ENCODE data around the gene RCAN1.
"Not testable (repeated sequence)": the region's sequence is repeated elsewhere in the genome, so short reads cannot be mapped to it uniquely, and the experiment has no call there.

DNA sequence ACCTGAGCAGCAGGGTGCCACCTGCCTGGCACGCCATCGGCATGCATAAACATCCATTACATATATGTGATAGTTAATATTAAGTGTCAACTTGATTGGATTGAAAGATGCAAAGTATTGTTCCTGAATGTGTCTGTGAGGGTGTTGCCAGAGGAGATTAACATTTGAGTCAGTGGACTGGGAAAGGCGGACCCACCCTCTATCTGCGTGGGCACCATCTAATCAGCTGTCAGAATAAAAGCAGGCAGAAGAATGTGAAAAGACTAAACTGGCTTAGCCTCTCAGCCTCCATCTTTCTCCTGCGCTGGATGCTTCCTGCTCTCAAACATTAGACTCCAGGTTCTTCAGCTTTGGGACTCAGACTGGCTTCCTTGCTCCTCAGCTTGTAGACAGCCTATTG lies 10.0 kb downstream of the RCAN1 start:
- TF ChIP-seq, protein P1, sequence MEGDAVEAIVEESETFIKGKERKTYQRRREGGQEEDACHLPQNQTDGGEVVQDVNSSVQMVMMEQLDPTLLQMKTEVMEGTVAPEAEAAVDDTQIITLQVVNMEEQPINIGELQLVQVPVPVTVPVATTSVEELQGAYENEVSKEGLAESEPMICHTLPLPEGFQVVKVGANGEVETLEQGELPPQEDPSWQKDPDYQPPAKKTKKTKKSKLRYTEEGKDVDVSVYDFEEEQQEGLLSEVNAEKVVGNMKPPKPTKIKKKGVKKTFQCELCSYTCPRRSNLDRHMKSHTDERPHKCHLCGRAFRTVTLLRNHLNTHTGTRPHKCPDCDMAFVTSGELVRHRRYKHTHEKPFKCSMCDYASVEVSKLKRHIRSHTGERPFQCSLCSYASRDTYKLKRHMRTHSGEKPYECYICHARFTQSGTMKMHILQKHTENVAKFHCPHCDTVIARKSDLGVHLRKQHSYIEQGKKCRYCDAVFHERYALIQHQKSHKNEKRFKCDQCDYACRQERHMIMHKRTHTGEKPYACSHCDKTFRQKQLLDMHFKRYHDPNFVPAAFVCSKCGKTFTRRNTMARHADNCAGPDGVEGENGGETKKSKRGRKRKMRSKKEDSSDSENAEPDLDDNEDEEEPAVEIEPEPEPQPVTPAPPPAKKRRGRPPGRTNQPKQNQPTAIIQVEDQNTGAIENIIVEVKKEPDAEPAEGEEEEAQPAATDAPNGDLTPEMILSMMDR (IDR thresholded peaks at IDR 0.05) = not testable (repeated sequence)
- TF ChIP-seq EP300 (IDR thresholded peaks at IDR 0.05) = not testable (repeated sequence)
